GM23338 (cell line): ENCODE data around the gene PIK3R5.

Experiments
- CTCF ChIP-seq, 2 experiments: fragments of 200-600 bp in 1 of 2; sonication (generic) in 1 of 2; conservative IDR thresholded peaks; 2 replicates each; pipeline versions ENCODE4 v1.5.1 to v1.6.1; 2016 to 2017; ENCODE audit warnings: antibody characterized with exemption in 2 of 2, low read depth in 2 of 2, mild to moderate bottlenecking in 2 of 2, moderate library complexity in 1 of 2
- EZH2phosphoT487 ChIP-seq: fragments of 200-600 bp; sonication (generic); IDR thresholded peaks from one replicate; pipeline ENCODE4 v1.8.1; 2018; ENCODE audit warnings: antibody characterized with exemption; ENCODE audit not compliant: unreplicated experiment
- JUNB ChIP-seq: IDR thresholded peaks from one replicate; pipeline ENCODE4 v1.6.1; 2016; ENCODE audit warnings: antibody characterized with exemption; ENCODE audit not compliant: unreplicated experiment
- POLR2AphosphoS5 ChIP-seq: IDR thresholded peaks from 2 replicates; pipeline ENCODE4 v1.6.1; 2016; ENCODE audit warnings: antibody characterized with exemption, low read depth
- REST ChIP-seq: IDR thresholded peaks from one replicate; pipeline ENCODE4 v1.6.1; 2018; ENCODE audit warnings: antibody characterized with exemption; ENCODE audit not compliant: unreplicated experiment

- TF ChIP-seq POLR2AphosphoS5 = no peak
- TF ChIP-seq REST = no peak
- no peak for TF ChIP-seq CTCF (conservative IDR thresholded peaks at IDR 0.05; ENCODE audit: low read depth in 2 of 2)
- peak; percentile 20 for TF ChIP-seq JUNB
- no peak for TF ChIP-seq EZH2phosphoT487
Measured at GRCh38 chr17:8862213-8863056, 103.1 kb downstream of the PIK3R5 start.
